ENCODE results near the gene CCDC110.

Gene CCDC110

GRCh38 chr4:185396724-185397385, 74.7 kb downstream of the CCDC110 start, which contains the start of gene ANKRD37:
Gene ANKRD37, plus strand, starts transcription at chr4:185396841. Its CDS starts 83 bp downstream, at chr4:185396924.
- Histone ChIP-seq H3F3A (ENCODE audit: control insufficient read depth, insufficient read depth) (peaks cover 15% of the 10 kb centered on the region), H3K4me3 (ENCODE audit: low read length) (peak within 1 kb of the TSS; percentile 78), H3K4me1 (ENCODE audit: control insufficient read depth, low read length) (peaks cover 51% of the 10 kb centered on the region), H4K20me1 (ENCODE audit: control insufficient read depth, insufficient read depth, low read depth, low read length) (no peaks in the 10 kb centered on the region), H3K79me2 (ENCODE audit: control insufficient read depth, low read length) (peaks cover 19% of the 10 kb centered on the region), H3K9me3 (ENCODE audit: control insufficient read depth, insufficient read depth, low read length) (no peaks in the 10 kb centered on the region), H3K9me2 (replicated peaks; ENCODE audit: control insufficient read depth, low read length) (no peaks in the 10 kb centered on the region), H3K27me3 (ENCODE audit: control insufficient read depth, low read length) (no peaks in the 10 kb centered on the region), H3K4me2 (ENCODE audit: low read length) (peak within 1 kb of the TSS; percentile 78), H3K27ac (ENCODE audit: low read depth, low read length) (peak within 1 kb of the TSS; percentile 67), H3K36me3 (ENCODE audit: control insufficient read depth, low read length) (peaks cover 47% of the 10 kb centered on the region)
- TF ChIP-seq EZH2phosphoT487 (IDR thresholded peaks at IDR 0.05; ENCODE audit: borderline replicate concordance, low read length) (no peak), CTCF (IDR thresholded peaks at IDR 0.05; ENCODE audit: low read depth, low read length, poor library complexity, severe bottlenecking) (no peak)

GRCh38 chr4:185395956-185396723, 75.4 kb downstream of the CCDC110 start:
- Histone ChIP-seq H3K4me3 (ENCODE audit: low read length) (peak overlapping the region; percentile 78), H4K20me1 (ENCODE audit: control insufficient read depth, insufficient read depth, low read depth, low read length) (no peaks in the 10 kb centered on the region), H3K9me2 (replicated peaks; ENCODE audit: control insufficient read depth, low read length) (no peaks in the 10 kb centered on the region), H3K27ac (ENCODE audit: low read depth, low read length) (peak overlapping the region; percentile 67), H3K27me3 (ENCODE audit: control insufficient read depth, low read length) (no peaks in the 10 kb centered on the region), H3K36me3 (ENCODE audit: control insufficient read depth, low read length) (peaks cover 40% of the 10 kb centered on the region), H3F3A (ENCODE audit: control insufficient read depth, insufficient read depth) (peaks cover 15% of the 10 kb centered on the region), H3K4me1 (ENCODE audit: control insufficient read depth, low read length) (peaks cover 51% of the 10 kb centered on the region), H3K79me2 (ENCODE audit: control insufficient read depth, low read length) (peaks cover 19% of the 10 kb centered on the region), H3K4me2 (ENCODE audit: low read length) (peak overlapping the region; percentile 78), H3K9me3 (ENCODE audit: control insufficient read depth, insufficient read depth, low read length) (no peaks in the 10 kb centered on the region)
- TF ChIP-seq EZH2phosphoT487 (IDR thresholded peaks at IDR 0.05; ENCODE audit: borderline replicate concordance, low read length): no peak
- TF ChIP-seq CTCF (IDR thresholded peaks at IDR 0.05; ENCODE audit: low read depth, low read length, poor library complexity, severe bottlenecking): no peak

GRCh38 chr4:185395238-185395955, 76.1 kb downstream of the CCDC110 start, which contains the start of gene LRP2BP:
Gene LRP2BP, minus strand, starts transcription at chr4:185395924. Its CDS starts 17,738 bp downstream, at chr4:185378186.
- H3K27ac ChIP-seq (ENCODE audit: low read depth, low read length): peak within 1 kb of the TSS; percentile 67
- H3K79me2 ChIP-seq (ENCODE audit: control insufficient read depth, low read length): peaks cover 19% of the 10 kb centered on the region
- peaks cover 51% of the 10 kb centered on the region for H3K4me1 ChIP-seq (ENCODE audit: control insufficient read depth, low read length)
- H3K27me3 ChIP-seq (ENCODE audit: control insufficient read depth, low read length): no peaks in the 10 kb centered on the region
- H3K36me3 ChIP-seq (ENCODE audit: control insufficient read depth, low read length): peaks cover 32% of the 10 kb centered on the region
- H4K20me1 ChIP-seq (ENCODE audit: control insufficient read depth, insufficient read depth, low read depth, low read length): no peaks in the 10 kb centered on the region
- no peaks in the 10 kb centered on the region for H3K9me2 ChIP-seq (replicated peaks; ENCODE audit: control insufficient read depth, low read length)
- TF ChIP-seq CTCF (IDR thresholded peaks at IDR 0.05; ENCODE audit: low read depth, low read length, poor library complexity, severe bottlenecking) (no peak), EZH2phosphoT487 (IDR thresholded peaks at IDR 0.05; ENCODE audit: borderline replicate concordance, low read length) (no peak)
- no peaks in the 10 kb centered on the region for H3K9me3 ChIP-seq (ENCODE audit: control insufficient read depth, insufficient read depth, low read length)
- H3F3A ChIP-seq (ENCODE audit: control insufficient read depth, insufficient read depth): peaks cover 15% of the 10 kb centered on the region
- peak within 1 kb of the TSS; percentile 78 for H3K4me2 ChIP-seq (ENCODE audit: low read length)
- peak within 1 kb of the TSS; percentile 78 for H3K4me3 ChIP-seq (ENCODE audit: low read length)

All from DOHH2 (cell line).